Bronchial epithelial cell (primary cell): ENCODE measurements around the gene ANKRD55. TPM values are rescaled to one million over a fixed set of nuclear protein-coding genes. Genes with fewer than 3 reads are reported as not detected.

ENCODE experiments used
- DNase-seq: peaks from one replicate; pipeline ENCODE4 v3.0.0-alpha.2; 2010; ENCODE audit warnings: low read depth
- FAIRE-seq: peaks from 2 replicates; lab custom pipeline; 2011; peaks lifted over from hg19 to GRCh38; lab: Jason Lieb, UNC
- H3K27me3 ChIP-seq: 2 replicates; pipeline ENCODE4 v1.5.1; 2011; ENCODE audit warnings: low read length; ENCODE audit not compliant: control insufficient read depth, insufficient read depth
- H3K36me3 ChIP-seq: 2 replicates; pipeline ENCODE4 v1.5.1; 2011; ENCODE audit warnings: low read length; ENCODE audit not compliant: control insufficient read depth, insufficient read depth
- H3K4me3 ChIP-seq: 2 replicates; pipeline ENCODE4 v1.5.1; 2011; ENCODE audit warnings: mild to moderate bottlenecking, low read depth, low read length, control low read depth
- total RNA-seq: library from RNA; depleted of rRNA; stranded (reverse); fragments of >200 nt; gene quantifications from 2 replicates; pipeline ENCODE4 v1.2.1, GENCODE V29; 2014
- TF ChIP-seq, protein P1 (sequence below): IDR thresholded peaks from 2 replicates; pipeline ENCODE4 v1.5.1; 2011; ENCODE audit warnings: mild to moderate bottlenecking, moderate library complexity, low read length, control low read depth, inconsistent platforms; ENCODE audit not compliant: insufficient read depth, severe bottlenecking

ANKRD55 gene
- total RNA-seq, 1 donor from 2014 or later = not detected

DNA sequence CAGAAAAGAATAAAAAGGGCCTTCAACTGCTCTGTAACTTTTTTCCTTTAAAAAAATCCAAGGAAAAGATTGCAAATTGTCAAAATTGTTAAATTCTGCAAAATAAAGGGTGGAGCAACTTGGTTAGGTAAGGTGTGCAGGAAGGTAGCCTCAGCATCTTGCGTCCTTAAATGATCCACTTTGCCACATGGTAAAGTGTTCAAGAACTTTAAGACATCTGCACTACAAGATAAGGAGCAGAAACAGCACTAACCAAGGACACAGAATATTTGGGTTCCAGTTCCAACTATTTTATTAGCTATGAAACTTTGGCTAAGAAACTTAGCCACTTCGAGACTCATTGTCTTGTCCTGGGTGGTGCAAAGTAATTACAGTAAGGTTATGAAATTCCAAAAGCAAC is 53.7 kb downstream of the ANKRD55 start:
- no peak for DNase-seq
- FAIRE-seq = no peak
- Histone ChIP-seq H3K4me3 (no peak overlapping the region), H3K27me3 (no peaks in the 10 kb centered on the region), H3K36me3 (no peaks in the 10 kb centered on the region)
- TF ChIP-seq, protein P1, sequence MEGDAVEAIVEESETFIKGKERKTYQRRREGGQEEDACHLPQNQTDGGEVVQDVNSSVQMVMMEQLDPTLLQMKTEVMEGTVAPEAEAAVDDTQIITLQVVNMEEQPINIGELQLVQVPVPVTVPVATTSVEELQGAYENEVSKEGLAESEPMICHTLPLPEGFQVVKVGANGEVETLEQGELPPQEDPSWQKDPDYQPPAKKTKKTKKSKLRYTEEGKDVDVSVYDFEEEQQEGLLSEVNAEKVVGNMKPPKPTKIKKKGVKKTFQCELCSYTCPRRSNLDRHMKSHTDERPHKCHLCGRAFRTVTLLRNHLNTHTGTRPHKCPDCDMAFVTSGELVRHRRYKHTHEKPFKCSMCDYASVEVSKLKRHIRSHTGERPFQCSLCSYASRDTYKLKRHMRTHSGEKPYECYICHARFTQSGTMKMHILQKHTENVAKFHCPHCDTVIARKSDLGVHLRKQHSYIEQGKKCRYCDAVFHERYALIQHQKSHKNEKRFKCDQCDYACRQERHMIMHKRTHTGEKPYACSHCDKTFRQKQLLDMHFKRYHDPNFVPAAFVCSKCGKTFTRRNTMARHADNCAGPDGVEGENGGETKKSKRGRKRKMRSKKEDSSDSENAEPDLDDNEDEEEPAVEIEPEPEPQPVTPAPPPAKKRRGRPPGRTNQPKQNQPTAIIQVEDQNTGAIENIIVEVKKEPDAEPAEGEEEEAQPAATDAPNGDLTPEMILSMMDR = no peak

DNA sequence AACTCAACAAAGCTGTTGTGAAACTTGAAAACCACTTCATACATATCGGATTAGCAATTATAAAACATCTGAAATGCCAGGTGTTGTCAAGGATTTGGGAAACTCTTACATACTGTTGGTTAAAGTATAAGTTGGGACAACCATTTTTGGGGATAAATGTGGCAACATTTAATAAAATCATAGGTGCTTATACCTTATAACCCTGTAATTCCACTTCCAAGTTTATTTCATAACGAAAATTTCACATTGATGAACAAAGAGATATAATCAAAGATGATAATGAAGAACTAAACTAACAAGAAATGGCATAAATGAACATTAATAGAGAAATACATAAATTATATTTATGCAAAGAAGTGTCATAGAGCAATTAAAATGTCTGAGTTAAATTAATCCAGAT is 54.3 kb downstream of the ANKRD55 start:
- TF ChIP-seq, protein P1 = no peak
- H3K27me3 ChIP-seq = no peaks in the 10 kb centered on the region
- DNase-seq (no peak), FAIRE-seq (no peak)
- H3K4me3 ChIP-seq = no peak overlapping the region
- H3K36me3 ChIP-seq = no peaks in the 10 kb centered on the region

DNA sequence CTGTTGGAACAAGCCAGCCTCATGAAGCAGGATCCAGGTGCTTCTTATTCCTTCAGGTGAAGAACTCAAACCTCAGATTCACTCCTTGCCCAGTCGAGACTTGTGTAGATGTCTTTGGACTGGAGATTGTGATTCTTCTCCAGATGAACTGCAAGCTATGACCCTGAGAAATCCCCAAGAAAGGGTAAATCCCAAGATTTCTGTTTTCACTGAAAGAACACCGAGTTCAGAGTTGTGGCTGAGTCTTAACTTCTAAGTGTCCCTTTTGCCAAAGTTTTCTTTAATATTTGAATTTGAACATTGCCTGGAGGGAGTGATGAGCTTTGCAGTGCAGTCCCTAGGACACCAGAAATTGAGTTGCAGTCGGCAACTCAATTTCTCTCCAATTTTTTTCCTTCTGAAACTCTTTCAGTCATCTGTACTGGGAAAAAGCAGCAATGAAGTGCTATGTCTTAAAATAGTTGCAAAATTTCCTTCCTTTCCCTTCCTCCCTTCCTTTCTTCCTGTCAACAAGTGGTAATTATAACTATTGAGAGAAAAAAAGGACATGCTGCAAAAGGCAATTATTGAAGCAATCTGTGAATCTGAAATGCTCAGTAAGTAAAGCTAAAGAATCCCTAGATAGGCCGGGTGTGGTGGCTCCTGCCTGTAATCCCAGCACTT is 56.1 kb downstream of the ANKRD55 start:
- Histone ChIP-seq H3K27me3 (no peaks in the 10 kb centered on the region), H3K4me3 (no peak overlapping the region), H3K36me3 (no peaks in the 10 kb centered on the region)
- TF ChIP-seq, protein P1 = no peak
- DNase-seq (no peak), FAIRE-seq (no peak)

DNA sequence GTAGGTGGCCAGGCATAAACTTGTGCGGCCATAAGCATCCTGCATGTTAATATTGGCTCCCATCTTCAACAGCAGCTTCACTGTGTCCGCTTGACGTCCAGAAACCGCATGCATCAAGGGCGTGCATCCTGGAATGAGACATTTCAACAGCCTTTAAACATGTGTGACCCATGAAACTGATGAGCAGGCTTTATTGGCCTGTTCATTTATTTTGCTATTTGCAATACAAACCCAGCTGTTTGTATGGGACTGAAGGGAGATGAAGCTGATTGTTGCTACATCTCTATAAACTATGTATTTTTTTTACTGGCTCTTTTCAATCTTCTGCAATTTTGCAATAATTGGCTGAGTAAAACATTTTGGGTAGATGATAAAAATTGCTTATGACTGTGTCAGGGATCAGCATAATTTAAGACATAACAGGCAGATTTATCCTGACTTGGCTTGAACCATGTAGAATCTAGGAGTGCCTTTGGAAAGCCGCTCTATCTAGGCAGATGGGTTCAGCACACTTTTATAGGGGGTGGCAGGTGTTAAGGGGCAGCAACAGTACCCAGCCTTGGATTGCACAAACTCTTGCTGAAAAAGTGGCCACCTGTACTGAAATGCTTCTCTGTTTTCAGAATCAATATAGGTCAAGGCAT is 56.9 kb downstream of the ANKRD55 start:
- TF ChIP-seq, protein P1 = no peak
- no peak overlapping the region for H3K4me3 ChIP-seq
- DNase-seq (no peak), FAIRE-seq (no peak)
- H3K36me3 ChIP-seq = no peaks in the 10 kb centered on the region
- no peaks in the 10 kb centered on the region for H3K27me3 ChIP-seq

DNA sequence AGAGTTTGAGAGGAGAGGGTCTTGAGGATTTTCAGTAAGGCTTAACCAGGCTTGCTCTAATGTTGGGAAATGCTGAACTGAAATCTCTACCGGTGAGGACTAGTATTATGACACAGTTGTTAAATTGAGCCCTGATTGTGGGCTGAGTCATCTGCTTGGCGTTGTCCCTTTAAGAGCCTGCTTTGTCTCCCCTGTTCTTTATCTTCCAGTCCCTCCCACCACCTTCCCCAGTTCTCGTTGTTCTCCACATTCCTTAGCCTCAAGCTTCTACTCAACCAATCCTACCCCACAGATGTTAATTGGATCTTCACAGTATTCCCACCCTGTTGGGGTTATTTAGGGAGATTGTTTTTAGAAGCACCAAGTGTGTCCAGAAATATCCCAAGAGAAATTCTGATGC is 57.6 kb downstream of the ANKRD55 start:
- FAIRE-seq (no peak), DNase-seq (peak; percentile 81)
- no peaks in the 10 kb centered on the region for H3K36me3 ChIP-seq
- TF ChIP-seq, protein P1 = no peak
- H3K27me3 ChIP-seq = no peaks in the 10 kb centered on the region
- no peak overlapping the region for H3K4me3 ChIP-seq
